HG03432 (cell line): ENCODE results near the gene SIL1.
"Not testable (repeated sequence)": the region's sequence is repeated elsewhere in the genome, so short reads cannot be mapped to it uniquely, and the experiment has no call there.

Source experiments
- ATAC-seq: cut with Tn5 transposase; IDR thresholded peaks from one replicate; pipeline ENCODE4 v1.9.1; 2021; ENCODE audit warnings: mild to moderate bottlenecking, moderate library complexity; ENCODE audit not compliant: unreplicated experiment

Gene SIL1

DNA sequence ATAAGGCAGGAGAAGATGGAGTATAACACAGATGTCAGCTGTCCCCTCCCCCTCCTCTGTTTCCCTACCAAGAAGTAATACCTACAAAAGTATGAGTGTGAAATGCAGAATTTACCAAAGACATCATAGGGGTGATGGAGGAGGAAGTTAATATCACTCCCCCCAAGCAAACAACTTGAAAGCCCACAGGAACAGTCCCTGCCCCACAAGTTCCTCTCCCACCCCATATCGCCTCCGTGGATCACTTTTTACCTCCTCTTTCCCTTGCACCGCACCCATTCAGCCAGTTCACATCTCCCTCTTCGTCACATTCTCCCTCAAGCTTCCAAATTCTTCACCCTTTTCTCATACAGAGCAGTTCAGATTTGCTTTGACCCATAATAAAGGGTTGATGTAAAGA lies 7.0 kb upstream of the SIL1 start:
- no peak for ATAC-seq

DNA sequence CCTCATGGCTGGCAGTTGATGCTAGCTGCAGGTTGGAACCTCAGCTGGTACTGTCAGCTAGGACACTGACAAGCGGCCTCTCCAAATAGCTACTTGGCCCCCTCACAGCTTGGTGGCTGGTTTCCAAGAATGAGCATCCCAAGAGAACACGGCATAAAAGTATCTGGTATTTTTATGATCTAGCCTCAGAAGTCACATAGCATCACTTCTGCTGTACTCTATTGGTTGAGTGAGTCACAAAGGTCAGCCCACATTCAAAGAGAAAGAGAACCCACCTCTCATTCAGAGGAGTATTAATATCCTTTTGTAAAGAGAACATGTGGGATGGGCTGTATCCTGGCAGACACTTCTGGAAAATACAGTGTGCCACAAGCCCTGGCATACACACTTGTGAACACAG lies 6.0 kb upstream of the SIL1 start:
- no peak for ATAC-seq

DNA sequence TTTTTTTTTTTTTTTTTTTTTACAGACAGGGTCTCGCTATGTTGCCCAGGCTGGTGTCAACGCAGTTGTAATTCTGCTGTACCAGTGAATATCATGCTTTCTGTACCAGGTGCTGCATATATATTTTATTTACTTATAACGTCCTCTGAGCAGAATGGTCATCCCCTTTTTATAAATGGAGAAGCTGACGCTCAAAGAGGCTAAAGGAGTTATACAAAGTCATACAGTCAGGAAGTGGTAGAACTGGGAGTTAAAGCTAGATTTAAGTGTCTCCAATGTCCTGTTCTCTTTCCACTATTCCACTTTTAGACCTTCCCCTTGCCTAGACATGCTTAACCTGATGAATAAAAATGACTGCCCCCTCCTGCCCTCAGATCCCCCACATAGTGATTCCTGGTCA lies 1.2 kb upstream of the SIL1 start:
- ATAC-seq = no peak

DNA sequence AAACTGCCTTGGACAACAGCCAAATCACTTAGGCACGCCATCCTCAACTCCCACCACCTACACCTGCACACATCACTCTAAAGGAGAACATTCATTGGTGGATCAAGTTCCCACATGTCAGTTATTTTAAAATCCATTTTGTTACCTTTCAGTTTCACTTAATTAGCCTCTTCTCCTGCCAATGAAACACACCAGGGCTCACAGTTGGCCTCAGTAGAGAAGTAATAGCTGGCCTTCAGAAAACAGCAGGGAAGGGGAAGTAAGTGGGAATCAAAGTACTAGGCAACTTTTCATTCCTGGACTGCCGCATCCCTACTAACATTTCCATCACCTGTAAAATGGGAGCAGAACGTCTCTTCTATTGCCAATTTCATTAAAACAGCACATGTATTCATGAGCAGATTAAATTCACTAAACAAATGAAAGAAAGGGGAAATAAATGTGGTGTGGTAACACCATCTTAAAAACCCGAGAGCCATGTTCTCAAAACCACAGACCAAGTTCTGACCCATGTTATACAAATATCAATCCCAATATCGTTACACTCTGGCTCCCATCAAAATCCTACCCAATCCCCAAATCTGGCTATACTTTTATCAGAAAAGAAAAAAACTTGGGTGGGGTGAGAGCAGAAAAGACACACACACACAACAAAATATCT lies 1.7 kb downstream of the SIL1 start:
- ATAC-seq = no peak

DNA sequence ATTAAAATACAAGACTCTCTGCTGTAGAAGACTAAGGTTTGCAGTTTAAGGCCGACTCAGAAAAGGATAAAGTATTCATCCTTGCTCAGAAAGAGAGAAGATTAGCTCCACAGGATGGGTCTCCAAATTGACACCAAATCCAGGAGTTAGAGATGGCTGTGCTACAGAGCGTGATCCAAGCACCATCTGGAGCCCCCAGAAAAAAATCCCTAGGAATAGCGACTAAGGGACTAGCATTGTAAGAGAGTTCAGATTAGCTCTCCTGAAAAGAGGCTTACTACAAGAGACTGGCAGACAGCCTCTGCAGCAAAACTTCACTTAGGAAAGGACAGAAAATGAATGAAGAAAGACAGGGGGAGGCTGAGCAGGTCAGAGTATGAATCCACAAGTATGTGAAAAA lies 3.7 kb downstream of the SIL1 start:
- ATAC-seq = no peak

DNA sequence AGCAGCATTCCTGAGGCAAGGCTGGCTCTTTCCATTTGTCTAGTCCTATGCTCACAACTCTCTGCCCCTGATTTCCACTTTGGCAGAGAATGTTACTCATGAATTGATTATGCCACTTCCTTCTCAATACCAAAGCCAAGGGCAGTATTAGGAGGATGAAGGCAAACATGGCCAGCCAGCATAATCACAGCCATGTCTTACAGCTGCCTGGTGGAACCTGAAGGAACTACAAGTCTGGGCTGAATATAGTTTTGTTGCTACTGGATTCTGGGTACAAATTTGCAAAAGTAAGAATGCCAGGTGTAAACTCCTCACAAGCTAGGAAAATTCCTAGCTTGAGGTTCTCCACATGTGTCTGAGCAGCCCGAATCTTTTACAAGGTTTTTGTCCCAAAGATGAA lies 4.2 kb downstream of the SIL1 start:
- no peak for ATAC-seq

DNA sequence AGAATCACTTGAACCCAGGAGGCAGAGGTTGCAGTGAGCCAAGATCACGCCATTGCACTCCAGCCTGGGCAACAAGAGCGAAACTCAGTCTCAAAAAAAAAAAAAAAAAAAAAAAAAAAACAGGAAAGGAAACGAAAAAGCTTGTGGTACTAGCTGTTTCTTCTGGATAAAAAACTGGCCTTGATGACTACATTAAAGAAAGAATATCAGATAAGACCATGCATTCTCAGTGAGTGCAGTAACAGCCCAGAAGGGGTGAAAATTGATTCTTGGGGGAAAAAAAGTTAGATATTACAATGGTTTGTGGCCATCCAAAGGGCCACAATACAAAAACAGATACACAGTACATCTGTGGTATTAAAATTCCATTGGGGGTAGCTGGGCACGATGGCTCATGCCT lies 5.3 kb downstream of the SIL1 start:
- not testable (repeated sequence) for ATAC-seq

DNA sequence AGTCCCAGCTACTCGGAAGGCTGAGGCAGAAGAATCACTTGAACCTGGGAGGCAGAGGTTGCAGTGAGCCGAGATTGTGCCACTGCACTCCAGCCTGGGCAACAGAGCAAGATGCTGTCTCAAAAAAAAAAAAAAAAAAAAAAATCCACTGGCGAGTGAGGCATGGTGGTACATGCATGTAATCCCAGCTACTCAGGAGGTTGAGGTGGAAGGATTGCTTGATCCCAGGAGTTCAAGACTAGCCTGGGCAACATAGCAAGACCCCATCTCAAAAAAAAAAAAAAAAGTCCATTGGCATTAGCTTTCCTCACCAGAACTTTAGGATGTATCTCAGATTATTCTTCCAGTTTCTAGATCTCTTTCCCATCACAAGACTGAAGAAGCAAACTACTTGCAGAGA lies 6.2 kb downstream of the SIL1 start:
- ATAC-seq = not testable (repeated sequence)

DNA sequence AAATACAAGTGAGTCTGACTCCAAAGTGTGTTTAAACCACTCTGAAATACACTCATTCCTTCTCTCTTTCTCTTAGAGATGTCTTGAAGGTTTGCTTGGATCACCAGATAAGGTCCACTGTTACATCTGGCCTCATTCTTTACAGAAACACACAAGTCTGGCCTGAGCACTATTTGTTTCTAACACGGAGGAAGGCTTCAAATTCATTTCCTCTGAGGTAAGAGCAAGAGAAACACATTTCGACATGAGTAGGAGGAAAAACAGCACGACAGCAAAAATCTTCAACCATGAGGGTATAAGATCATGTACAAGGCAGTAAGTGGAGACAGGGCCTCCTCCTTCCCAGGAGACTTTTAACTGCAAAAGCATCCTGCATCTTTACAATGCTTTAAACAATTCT lies 8.0 kb downstream of the SIL1 start:
- no peak for ATAC-seq

DNA sequence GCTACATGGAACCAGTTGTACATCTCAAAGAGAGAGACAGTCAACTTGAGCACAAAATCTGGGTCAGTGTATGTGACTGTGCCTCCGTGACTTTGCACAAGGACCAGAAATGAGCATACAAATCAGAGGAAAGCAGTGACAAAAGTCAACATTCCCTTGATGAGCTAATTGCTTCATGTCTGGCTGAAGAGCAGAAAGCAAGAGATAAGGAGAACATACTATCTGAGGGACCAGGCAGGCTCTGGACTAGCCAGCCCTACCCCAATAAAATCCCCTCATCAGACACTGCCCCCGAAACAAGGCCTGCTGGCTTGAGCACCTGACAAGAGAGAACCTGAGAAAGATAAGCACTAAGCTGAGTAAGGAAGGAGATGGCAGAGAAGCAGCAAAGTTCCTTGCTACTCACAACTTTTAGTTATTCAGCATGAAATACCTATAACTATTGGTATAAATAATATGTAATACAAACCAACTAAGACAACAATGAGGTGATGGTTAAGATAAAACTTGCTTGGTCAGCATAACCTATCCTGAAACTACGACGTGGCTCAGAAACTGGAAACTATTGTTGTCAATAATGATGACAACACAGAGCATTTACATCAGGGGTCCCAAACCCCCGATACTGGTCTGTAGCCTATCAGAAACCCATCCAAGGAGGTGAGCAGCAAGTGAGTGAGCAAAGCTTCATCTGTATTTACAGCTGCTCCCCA lies 9.5 kb downstream of the SIL1 start:
- no peak for ATAC-seq

DNA sequence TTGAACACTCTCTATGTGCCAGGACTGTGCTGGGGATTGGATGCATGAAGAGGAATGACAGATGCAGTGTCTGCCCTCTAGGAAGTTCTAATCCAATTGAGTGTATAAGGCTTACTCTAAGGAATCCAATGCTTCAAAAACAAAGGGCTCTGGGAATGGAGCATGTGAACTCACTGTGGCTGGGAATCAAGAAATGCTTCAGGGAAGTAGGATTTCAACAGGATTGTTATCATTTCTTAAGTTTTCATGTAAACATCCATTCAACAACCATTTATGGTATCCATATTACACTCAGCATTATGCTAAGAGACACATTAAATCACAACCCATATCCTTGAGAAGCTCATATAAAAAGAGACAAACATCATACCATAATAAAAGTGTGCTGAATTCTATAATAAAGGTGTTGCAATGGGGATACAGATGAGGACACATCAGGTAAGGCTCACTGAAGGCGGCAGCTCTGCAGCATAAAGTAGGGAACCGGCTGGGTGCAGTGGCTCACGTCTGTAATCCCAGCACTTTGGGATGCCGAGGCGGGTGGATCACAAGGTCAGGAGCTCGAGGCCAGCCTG lies 11.3 kb downstream of the SIL1 start:
- ATAC-seq = no peak

DNA sequence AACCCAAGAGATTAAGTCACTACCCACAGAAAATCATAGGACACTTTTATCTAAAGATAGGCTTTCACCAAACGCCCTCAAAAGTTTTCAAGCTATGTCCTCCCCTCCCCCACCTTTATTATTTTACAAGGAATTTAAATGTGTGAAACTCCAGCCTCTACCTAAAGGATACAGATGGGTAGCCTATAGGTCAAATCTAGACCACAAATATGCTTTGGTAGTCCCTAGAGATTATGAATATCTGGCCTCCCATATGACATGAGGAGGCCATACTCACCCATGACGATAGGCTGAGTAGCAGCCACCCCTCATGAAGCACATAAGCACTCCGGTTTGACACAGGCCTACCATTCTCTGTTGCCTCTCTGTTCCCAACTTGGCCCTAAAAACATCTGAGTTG lies 11.9 kb downstream of the SIL1 start:
- no peak for ATAC-seq

DNA sequence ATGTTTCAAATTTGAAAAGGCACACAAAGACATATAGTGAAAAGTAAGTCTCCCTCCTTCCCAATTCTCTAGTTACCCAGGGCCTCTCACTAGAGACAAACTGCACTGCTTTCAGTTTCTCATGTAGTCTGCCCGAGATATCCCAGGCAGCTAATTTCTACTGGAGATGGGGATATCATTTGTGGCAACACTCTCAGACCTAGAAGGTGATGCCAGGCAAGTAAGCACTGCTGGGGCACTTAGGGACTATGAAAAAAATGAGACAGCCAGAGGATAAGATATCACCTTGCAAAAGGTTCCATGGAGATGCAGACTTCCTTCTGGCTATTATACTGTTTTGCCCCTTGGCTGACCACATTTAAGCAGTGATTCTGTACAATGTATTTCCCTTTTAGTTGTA lies 12.6 kb downstream of the SIL1 start:
- ATAC-seq = no peak

DNA sequence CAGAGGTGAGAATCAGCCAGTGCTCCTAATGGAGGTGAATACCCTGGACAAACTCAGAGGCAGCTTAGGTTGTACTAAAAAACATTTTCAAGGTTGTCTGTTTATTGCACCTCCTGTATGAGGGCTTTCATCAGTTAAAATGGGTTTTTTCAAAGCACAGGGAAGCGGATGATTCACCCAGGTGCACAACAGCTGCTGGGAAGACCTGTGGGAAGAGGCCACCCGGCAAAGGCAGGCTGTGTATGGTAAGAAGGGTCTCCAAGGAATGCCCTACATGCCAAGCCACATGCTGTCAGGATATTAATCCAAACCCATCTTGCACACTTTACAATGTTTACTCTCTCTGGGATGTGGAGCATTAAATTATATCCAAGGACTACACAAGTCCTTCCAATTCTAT lies 14.7 kb downstream of the SIL1 start:
- ATAC-seq = no peak

DNA sequence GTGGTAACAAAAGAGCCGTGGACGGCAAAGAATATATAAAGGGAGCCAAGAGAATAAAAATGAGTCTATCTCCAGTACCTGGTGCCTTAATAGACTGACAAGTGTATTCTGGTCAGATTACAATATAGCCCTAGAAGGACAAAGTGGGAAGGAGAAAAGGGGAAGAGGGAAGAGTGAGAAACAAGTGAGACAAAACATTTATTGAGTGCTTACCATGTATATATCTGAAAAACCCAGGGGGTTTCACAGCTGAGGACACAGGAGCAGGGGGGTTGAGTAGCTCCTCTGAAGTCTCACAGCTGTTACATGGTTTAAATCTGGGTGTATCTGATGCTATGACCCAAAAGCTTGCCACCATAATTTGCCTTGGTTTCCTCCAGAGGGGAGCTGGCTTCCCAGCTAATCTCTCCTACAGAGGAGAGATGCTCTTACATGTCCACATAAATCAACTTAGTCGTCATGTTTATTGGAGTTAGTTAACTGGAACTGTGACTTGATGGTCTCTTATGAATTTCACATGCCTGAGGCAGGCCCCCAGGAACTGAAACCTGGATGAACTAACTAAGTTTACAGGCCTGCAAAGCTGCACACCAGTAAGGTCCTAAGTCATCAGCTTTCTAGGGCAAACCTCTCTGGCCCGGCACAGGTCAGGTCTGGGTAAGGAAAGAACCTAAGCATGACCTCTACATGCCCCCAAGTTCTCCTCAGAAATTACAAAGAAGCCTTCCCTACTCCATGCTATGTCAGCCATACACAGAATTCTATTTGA lies 15.5 kb downstream of the SIL1 start:
- ATAC-seq = no peak

DNA sequence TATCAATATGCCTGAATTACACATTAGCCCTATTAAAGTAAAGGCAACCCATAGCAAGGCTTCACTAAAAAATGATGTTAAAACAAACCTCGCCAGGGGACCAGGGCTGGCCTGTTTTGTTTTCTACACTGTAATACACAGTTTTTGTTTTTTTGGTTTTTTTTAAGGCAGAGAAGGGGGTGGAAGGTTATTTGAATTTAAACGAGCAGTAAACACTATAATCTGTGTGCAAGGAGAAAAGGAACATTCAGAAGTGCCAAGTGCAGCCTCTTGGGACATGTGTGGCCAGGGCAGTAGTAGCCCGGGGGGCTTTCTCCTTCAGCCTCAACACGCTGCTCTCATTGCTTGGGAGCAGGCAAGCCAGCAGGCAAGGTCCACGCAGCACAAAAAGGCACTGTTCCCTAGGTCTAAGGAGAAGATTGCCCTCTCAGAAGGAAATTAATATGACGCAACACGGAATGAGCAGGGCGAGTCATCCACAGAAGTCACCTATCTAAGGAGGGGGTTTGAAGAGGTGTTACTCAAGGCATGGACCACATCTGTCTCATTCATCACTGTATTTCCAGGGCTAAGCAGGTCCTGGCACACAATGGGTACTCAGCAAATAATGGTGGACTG lies 16.2 kb downstream of the SIL1 start:
- no peak for ATAC-seq

DNA sequence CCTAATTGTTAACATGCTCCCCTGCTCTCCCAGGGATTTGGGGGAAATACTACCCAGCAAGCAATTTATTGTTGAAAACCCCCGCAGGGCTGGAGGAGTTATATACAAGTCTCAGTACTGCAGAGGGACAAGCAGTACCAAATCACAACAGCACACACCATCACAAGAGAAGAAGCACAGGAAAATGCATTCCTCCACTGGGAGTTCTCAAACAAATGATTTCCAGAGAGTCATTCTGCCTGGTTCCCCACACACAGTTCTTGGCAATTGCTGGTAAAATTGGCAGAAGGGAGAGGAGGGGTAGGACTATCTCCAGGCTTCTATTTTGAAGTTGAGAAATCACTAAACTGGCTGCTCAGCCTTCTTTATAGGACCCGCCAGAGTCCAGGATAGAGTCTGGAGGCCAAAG lies 16.8 kb downstream of the SIL1 start:
- ATAC-seq = no peak

DNA sequence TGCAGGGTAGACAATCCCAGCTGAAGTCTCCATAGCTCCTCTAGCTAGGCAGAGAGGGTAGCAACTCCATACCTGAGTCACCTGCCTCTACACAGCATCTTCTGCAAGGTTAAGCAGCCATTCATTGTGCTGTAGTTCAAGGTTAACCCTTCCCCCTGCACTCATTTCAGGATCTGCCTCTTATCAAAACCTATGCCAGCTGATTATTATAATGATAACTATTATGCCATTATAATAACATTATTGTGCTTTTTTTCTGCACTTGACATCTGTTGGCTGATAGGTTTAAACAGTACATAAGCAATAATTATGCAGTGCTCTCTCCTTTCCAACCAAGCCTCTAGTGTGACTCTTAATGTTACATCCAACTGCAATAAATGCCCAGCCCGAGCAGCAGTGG lies 17.3 kb downstream of the SIL1 start:
- no peak for ATAC-seq

DNA sequence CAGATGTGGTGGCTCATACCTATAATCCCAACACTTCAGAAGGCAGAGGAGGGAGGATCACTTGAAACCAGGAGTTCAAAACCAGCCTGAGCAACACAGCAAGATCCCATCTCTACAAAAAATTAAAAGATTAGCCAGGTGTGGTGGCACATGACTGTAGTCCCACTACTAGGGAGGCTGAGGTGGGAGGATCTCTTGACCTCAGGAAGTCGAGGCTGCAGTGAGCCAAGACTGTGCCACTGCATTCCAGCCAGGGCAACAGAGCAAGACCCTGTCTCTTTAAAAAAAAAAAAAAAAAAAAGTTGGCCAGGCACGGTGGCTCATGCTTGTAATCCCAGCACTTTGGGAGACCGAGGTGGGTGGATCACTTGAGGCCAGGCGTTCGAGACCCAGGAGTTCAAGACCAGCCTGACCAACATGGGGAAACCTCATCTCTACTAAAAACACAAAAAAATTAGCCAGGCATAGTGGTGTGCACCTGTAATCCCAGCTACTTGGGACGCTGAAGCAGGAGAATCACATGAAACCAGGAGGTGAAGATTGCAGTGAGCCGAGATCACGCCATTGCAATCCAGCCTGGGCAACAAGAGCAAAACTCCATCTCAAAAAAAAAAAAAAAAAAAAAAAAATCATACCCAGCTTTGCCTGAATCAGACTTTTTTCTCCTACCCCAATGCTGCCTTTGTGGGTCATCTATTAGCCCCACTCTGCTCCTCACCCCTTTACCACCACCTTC lies 18.2 kb downstream of the SIL1 start:
- not testable (repeated sequence) for ATAC-seq

DNA sequence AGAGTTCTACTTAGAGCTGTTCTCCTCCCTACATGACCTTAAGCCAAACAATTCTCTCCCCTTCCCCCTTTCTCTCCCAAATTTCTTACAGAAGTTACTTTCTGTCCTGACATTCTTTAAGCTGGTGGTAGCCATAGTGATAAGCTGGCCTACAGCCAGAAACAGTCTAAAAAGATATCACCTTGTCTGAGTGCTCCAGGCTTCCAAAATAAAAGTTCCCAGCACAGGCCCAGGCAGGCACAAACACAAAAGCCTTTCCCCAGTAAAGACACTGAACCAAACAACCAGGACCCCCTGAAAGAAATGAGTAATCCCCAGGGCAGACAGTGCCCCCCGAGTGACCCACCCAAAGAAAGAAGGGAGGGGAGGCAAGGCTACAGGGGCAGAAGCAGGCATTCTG lies 19.2 kb downstream of the SIL1 start:
- no peak for ATAC-seq

DNA sequence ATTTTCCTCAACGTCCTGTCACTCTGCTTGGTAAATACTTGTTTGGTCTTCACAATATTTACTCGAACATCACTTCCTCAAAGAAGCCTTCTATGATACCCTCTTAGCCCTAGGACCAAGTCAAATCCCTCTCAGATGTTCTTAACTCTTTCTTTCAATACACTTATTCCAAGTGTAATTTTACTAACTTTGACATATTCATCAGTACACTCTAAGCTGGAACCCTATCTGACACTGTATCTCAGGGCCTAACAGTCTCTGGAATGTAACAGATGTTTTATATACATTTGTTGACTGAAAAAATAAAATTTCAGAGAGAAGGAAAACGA lies 19.6 kb downstream of the SIL1 start:
- peak; percentile 15 for ATAC-seq
